GM19240 (cell line): Measurements from ENCODE around the gene KCNT2.

Experiments
- DNase-seq: peaks from one replicate; pipeline ENCODE4 v3.0.0; 2011; ENCODE audit warnings: low spot score; ENCODE audit not compliant: insufficient read length

The KCNT2 gene

DNA sequence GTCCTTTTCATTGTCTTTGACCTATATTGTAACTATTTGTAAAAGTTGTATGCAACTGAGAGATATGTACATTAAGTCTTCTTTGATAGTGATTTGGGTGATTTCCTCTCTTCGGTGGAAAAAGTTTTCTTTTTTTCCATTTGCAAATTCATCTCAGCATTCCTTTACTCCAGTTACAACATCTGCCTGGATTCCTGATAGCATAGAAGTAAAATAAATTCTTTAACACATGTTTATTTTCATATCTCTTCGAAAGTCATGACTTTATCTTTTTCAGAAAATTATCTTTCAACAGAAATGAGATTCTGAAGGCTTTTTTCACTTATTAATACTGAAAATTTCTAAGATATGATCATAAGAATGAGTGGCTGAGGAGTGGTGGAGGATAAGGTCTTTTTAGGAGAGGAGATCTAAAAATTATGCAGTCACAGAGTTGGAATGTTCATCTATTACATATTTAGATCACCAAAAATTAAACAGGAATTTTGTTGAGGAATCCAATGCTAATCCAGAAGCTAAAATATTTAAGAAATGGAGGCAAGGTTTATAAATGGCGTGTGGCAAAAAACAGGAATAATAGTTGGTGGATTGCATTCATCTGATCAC is 400.5 kb downstream of the KCNT2 start:
- no peak for DNase-seq

DNA sequence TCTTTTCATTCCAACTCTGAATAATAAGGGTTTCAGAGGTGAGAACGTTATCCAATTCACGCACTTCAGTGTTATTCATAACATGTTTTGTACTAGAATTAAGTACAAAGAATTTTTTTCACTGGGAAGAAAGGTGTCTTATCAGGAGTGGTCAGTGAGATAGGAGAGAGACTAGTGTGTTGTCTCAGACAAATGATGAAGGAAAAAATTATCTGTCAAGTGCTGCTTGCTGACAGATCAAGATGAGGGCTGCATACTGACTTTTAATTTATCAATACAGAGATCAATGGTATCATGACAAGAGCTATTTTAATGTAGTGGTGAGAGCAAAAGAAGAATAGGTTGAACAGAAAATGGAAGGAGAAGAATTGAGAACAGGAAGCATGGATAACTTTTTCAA is 402.4 kb downstream of the KCNT2 start:
- DNase-seq = no peak

- no peak for DNase-seq
These were observed 411.8 kb downstream of the KCNT2 start for GRCh38 chr1:196196486-196196885.

DNA sequence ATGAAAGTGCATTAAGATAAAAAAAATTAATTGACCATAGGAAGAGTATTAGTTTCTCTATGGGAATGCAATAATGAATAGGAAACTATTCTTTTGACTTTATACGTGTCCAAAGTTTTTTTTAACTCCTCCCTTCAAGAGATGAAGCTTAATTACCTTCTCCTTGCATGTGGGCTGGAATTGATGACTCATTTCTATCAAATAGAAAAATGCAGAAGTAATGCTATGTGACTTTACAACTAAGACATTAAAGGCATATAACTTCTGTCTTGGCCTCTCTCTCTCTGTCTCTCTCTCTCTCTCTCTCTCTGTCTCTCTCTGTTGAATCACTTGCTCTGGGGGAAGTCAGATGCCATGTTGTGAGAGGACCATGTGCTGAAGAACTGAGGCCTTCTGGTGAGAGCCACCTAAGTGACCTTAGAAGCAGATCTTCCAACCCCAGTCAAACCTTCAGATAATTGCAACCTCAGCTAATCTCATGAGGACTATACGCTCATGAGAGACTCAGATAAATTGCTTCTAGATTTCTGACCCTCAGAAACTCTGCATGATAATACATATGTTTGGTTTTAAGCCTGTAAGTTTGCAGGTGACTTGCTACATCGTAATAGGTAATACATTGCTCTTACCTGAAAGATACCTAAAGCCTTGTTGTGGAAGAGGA is 414.2 kb downstream of the KCNT2 start:
- DNase-seq = no peak

GRCh38 chr1:196183941-196184340 is 424.3 kb downstream of the KCNT2 start:
- no peak for DNase-seq

DNA sequence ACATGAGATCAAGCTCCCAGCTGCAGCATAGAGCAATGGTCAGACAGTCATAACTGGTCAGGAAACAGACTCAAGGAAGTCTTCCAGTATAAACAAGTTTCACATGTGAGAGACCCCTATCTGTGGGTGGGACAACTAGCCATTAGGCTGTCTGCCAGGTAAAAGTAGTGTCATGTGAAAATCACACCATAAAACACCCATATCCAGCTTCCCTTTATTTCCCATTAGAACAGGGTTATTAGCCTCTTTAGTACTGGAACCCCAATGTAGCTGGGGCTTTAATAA is 426.7 kb downstream of the KCNT2 start:
- DNase-seq = no peak

- no peak for DNase-seq
These were observed 427.2 kb downstream of the KCNT2 start for GRCh38 chr1:196180847-196181593.

GRCh38 chr1:196178083-196178635 is 430.1 kb downstream of the KCNT2 start:
- DNase-seq = no peak
